H9 (cell line): ENCODE data around the gene RAPGEF6. TPM values are rescaled to one million over a fixed set of nuclear protein-coding genes. Genes with fewer than 3 reads are reported as not detected.
A peak's percentile ranks its signal among the peaks of the same experiment; 100 is the strongest.

Experiments used
- DNase-seq: peaks from one replicate; pipeline ENCODE4 v3.0.0-alpha.2; 2017
- H2AFZ ChIP-seq: one replicate; pipeline ENCODE4 v1.6.1; 2013; ENCODE audit warnings: mild to moderate bottlenecking, low read length, control low read depth, moderate library complexity
- H2AK5ac ChIP-seq: 2 replicates; pipeline ENCODE4 v1.6.1; 2013; ENCODE audit warnings: low read length, control low read depth, mixed read lengths; ENCODE audit not compliant: insufficient read length
- H2BK120ac ChIP-seq: one replicate; pipeline ENCODE4 v1.6.1; 2013; ENCODE audit warnings: low read depth, mild to moderate bottlenecking, low read length, control low read depth, inconsistent platforms; ENCODE audit not compliant: poor library complexity, severe bottlenecking
- H2BK12ac ChIP-seq: 2 replicates; pipeline ENCODE4 v1.6.1; 2013; ENCODE audit warnings: low read length, control low read depth, mixed read lengths, low read depth; ENCODE audit not compliant: insufficient read length
- H2BK15ac ChIP-seq: 2 replicates; pipeline ENCODE4 v1.6.1; 2013; ENCODE audit warnings: low read depth, low read length, control low read depth
- H2BK20ac ChIP-seq: one replicate; pipeline ENCODE4 v1.6.1; 2013; ENCODE audit warnings: low read depth, mild to moderate bottlenecking, low read length, control low read depth, inconsistent platforms; ENCODE audit not compliant: poor library complexity, severe bottlenecking
- H2BK5ac ChIP-seq: 2 replicates; pipeline ENCODE4 v1.6.1; 2013; ENCODE audit warnings: low read length, control low read depth, mixed read lengths; ENCODE audit not compliant: insufficient read length
- H3K14ac ChIP-seq: 2 replicates; pipeline ENCODE4 v1.6.1; 2013; ENCODE audit warnings: low read length, control low read depth; ENCODE audit not compliant: insufficient read depth
- H3K18ac ChIP-seq: 2 replicates; pipeline ENCODE4 v1.6.1; 2013; ENCODE audit warnings: low read depth, mild to moderate bottlenecking, mixed read lengths, low read length, control low read depth; ENCODE audit not compliant: insufficient read length
- H3K23ac ChIP-seq: 2 replicates; pipeline ENCODE4 v1.6.1; 2013; ENCODE audit warnings: low read length, control low read depth, mixed read lengths, low read depth; ENCODE audit not compliant: insufficient read length
- H3K23me2 ChIP-seq: 2 replicates; pipeline ENCODE4 v1.6.1; 2013; ENCODE audit warnings: low read depth, mild to moderate bottlenecking, mixed read lengths, low read length, control low read depth; ENCODE audit not compliant: insufficient read length, poor library complexity, severe bottlenecking
- H3K27ac ChIP-seq: 2 replicates; pipeline ENCODE4 v1.5.1; 2013; ENCODE audit warnings: low read length, control low read depth, mixed read lengths, low read depth; ENCODE audit not compliant: insufficient read length
- H3K27me3 ChIP-seq: 2 replicates; pipeline ENCODE4 v1.6.1; 2013; ENCODE audit warnings: low read length, control low read depth, inconsistent platforms; ENCODE audit not compliant: insufficient read depth
- H3K4ac ChIP-seq: 2 replicates; pipeline ENCODE4 v1.6.1; 2013; ENCODE audit warnings: low read depth, mild to moderate bottlenecking, control low read depth, inconsistent platforms, low read length, moderate library complexity
- H3K4me1 ChIP-seq: 2 replicates; pipeline ENCODE4 v1.6.1; 2013; ENCODE audit warnings: low read length, control low read depth, inconsistent platforms; ENCODE audit not compliant: insufficient read depth
- H3K4me2 ChIP-seq: 2 replicates; pipeline ENCODE4 v1.6.1; 2013; ENCODE audit warnings: low read length, control low read depth, mixed read lengths; ENCODE audit not compliant: insufficient read length, insufficient read depth
- H3K56ac ChIP-seq: 2 replicates; pipeline ENCODE4 v1.6.1; 2013; ENCODE audit warnings: low read depth, mild to moderate bottlenecking, mixed read lengths, low read length, control low read depth; ENCODE audit not compliant: insufficient read length
- H3K79me1 ChIP-seq: 2 replicates; pipeline ENCODE4 v1.6.1; 2013; ENCODE audit warnings: low read depth, mild to moderate bottlenecking, moderate library complexity, low read length, control low read depth, inconsistent platforms; ENCODE audit not compliant: insufficient read depth, poor library complexity, severe bottlenecking
- H3K79me2 ChIP-seq: 2 replicates; pipeline ENCODE4 v1.6.1; 2013; ENCODE audit warnings: low read length, control low read depth, inconsistent platforms; ENCODE audit not compliant: insufficient read depth
- H3K9ac ChIP-seq: 2 replicates; pipeline ENCODE4 v1.6.1; 2013; ENCODE audit warnings: low read length, control low read depth, mixed read lengths; ENCODE audit not compliant: insufficient read length; ENCODE audit errors: extremely low read depth
- H3K9me3 ChIP-seq: one replicate; pipeline ENCODE4 v1.6.1; 2013; ENCODE audit warnings: low read depth, low read length, inconsistent platforms; ENCODE audit not compliant: control insufficient read depth
- H3T11ph ChIP-seq: one replicate; pipeline ENCODE4 v1.6.1; 2013; ENCODE audit warnings: mild to moderate bottlenecking, low read length, control low read depth, inconsistent platforms
- H4K20me1 ChIP-seq: one replicate; pipeline ENCODE4 v1.6.1; 2013; ENCODE audit not compliant: control insufficient read depth, insufficient read length, insufficient read depth
- H4K5ac ChIP-seq: 2 replicates; pipeline ENCODE4 v1.6.1; 2013; ENCODE audit warnings: low read depth, mild to moderate bottlenecking, mixed read lengths, low read length, control low read depth; ENCODE audit not compliant: insufficient read length
- H4K8ac ChIP-seq: replicated peaks from 2 replicates; pipeline ENCODE4 v1.6.1; 2013; ENCODE audit warnings: low read length, control low read depth, mixed read lengths, low read depth; ENCODE audit not compliant: insufficient read length
- H4K91ac ChIP-seq: 2 replicates; pipeline ENCODE4 v1.6.1; 2013; ENCODE audit warnings: low read depth, mild to moderate bottlenecking, moderate library complexity, mixed read lengths, low read length, control low read depth; ENCODE audit not compliant: insufficient read length
- H3K27ac Mint-ChIP-seq, 3 experiments: 2 replicates in 2 of 3; 3 replicates in 1 of 3; pipeline ENCODE4 v1.8.0; 2020 to 2021; ENCODE audit warnings: mixed read lengths in 3 of 3, mild to moderate bottlenecking in 1 of 3, moderate library complexity in 1 of 3
- H3K27me3 Mint-ChIP-seq: 2 replicates; pipeline ENCODE4 v1.8.0; 2021; ENCODE audit warnings: low read depth, mild to moderate bottlenecking, moderate library complexity, mixed read lengths
- H3K36me3 Mint-ChIP-seq, 3 experiments: 2 replicates in 2 of 3; 3 replicates in 1 of 3; pipeline ENCODE4 v1.8.0; 2020 to 2021; ENCODE audit warnings: low read depth in 3 of 3, mixed read lengths in 3 of 3; ENCODE audit not compliant: insufficient read depth in 1 of 3
- H3K4me1 Mint-ChIP-seq, 2 experiments: 2 replicates each; pipeline ENCODE4 v1.8.0; 2020; ENCODE audit warnings: mixed read lengths in 2 of 2
- H3K4me3 Mint-ChIP-seq, 2 experiments: 2 replicates in 1 of 2; 3 replicates in 1 of 2; pipeline ENCODE4 v1.8.0; 2020 to 2021; ENCODE audit warnings: mild to moderate bottlenecking in 2 of 2, mixed read lengths in 2 of 2, moderate library complexity in 1 of 2
- H3K9me3 Mint-ChIP-seq, 2 experiments: 2 replicates in 1 of 2; 3 replicates in 1 of 2; pipeline ENCODE4 v1.8.0; 2020; ENCODE audit warnings: mild to moderate bottlenecking in 2 of 2, mixed read lengths in 2 of 2, moderate library complexity in 1 of 2
- WGBS: extraction: QIAGEN DNeasy Blood & Tissue Kit; methylation state at CpG from one replicate; pipeline ENCODE4 v1.1.7; 2013; ENCODE audit warnings: missing lambda C conversion rate, low lambda C conversion rate, mixed read lengths; ENCODE audit not compliant: insufficient read length; ENCODE audit errors: extremely low coverage; 5-methylcytosine and 5-hydroxymethylcytosine counted together
- total RNA-seq: library from RNA; stranded (reverse); gene quantifications from 2 replicates; pipeline ENCODE4 v1.2.1, GENCODE V29; 2021
- TF ChIP-seq, protein P1 (sequence below): fragments of 200-600 bp; sonication (generic); conservative IDR thresholded peaks from 3 replicates; pipeline ENCODE4 v1.8.0; 2021; ENCODE audit warnings: antibody characterized with exemption, mild to moderate bottlenecking

The RAPGEF6 gene
- total RNA-seq, 1 experiment from 2014 or later: 19.7 TPM

DNA sequence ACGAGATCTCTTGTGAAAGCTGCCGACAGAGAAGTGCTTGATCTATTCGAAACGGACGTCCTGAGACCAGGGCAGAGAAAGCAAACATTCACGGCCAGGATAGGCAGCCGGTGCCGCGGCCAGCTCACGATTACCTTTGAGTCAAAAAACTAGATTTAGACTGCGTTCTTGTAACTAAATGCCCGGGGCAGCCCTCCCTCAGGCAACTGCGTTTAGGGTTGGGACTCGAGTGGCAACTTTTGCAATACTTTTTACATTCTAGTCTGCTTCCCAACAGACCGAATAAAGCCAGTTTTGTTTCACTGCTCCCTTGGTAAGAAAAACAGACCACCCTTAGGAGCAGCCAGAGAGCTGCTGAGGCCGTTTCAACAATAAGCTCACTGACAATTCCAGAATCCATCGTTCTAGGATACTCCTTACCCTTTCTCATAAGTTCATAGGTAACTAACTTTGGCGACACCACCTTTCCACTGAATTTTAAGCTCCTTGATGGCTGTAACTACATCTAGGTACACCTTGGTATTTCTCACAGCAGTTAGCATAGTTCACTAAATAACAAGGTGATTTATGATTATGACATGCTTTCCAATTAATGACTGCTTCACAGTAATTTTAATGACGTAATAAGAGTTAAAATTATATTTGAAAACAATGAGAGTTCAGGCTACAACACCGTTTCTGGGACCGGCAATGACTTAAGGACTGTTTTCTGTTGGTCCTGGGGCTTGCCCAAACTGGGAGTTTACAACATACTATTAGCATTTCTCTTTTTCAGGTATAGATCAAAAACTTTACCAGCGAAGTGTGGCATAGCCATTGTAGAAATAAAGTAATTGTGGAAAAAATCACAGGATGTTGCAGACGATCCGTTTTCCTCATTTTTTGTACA lies 899 bp upstream of the RAPGEF6 start:
- no peaks in the 10 kb centered on the region for H3K27me3 Mint-ChIP-seq
- no peak overlapping the region for H3K56ac ChIP-seq
- no peak for DNase-seq
- no peak overlapping the region for H2BK15ac ChIP-seq
- TF ChIP-seq, protein P1, sequence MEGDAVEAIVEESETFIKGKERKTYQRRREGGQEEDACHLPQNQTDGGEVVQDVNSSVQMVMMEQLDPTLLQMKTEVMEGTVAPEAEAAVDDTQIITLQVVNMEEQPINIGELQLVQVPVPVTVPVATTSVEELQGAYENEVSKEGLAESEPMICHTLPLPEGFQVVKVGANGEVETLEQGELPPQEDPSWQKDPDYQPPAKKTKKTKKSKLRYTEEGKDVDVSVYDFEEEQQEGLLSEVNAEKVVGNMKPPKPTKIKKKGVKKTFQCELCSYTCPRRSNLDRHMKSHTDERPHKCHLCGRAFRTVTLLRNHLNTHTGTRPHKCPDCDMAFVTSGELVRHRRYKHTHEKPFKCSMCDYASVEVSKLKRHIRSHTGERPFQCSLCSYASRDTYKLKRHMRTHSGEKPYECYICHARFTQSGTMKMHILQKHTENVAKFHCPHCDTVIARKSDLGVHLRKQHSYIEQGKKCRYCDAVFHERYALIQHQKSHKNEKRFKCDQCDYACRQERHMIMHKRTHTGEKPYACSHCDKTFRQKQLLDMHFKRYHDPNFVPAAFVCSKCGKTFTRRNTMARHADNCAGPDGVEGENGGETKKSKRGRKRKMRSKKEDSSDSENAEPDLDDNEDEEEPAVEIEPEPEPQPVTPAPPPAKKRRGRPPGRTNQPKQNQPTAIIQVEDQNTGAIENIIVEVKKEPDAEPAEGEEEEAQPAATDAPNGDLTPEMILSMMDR: no peak
- no peak overlapping the region for H2BK5ac ChIP-seq
- no peak overlapping the region for H2BK20ac ChIP-seq
- peak overlapping the region; percentile 51 for H3K4me2 ChIP-seq
- H3K27ac ChIP-seq: peak overlapping the region; percentile 86
- H3K14ac ChIP-seq: peak overlapping the region; percentile 41; the same call in 1 of the 2 replicates
- H3K18ac ChIP-seq: no peak overlapping the region
- 0 out of 2 replicates have a peak, but pooled peaks cover 2% of the 10 kb centered on the region for H3K4me1 ChIP-seq
- peak overlapping the region; percentile 90 to 93 for H3K4me3 Mint-ChIP-seq
- H3T11ph ChIP-seq: no peak overlapping the region
- no peak overlapping the region for H4K91ac ChIP-seq
- H3K79me2 ChIP-seq: peaks cover 15% of the 10 kb centered on the region; the same call in 1 of the 2 replicates
- H3K23me2 ChIP-seq: peaks cover 3% of the 10 kb centered on the region
- H4K20me1 ChIP-seq: no peaks in the 10 kb centered on the region
- no peaks in the 10 kb centered on the region for H3K9me3 Mint-ChIP-seq
- H2AFZ ChIP-seq: no peak overlapping the region
- H2BK12ac ChIP-seq: no peak overlapping the region
- H3K79me1 ChIP-seq: no peaks in the 10 kb centered on the region
- no peak overlapping the region for H2AK5ac ChIP-seq
- no CpG with 5 or more reads among the region's 24 CpGs for WGBS
- H2BK120ac ChIP-seq: no peak overlapping the region
- H4K5ac ChIP-seq: no peak overlapping the region
- H4K8ac ChIP-seq: no peak overlapping the region
- no peaks in the 10 kb centered on the region for H3K36me3 Mint-ChIP-seq
- H3K27me3 ChIP-seq: no peaks in the 10 kb centered on the region
- H3K4me1 Mint-ChIP-seq: peaks cover 16 to 22% of the 10 kb centered on the region in 2 experiments
- H3K9ac ChIP-seq: peak overlapping the region; percentile 71
- H3K27ac Mint-ChIP-seq: peak overlapping the region; percentile 98 to 100 (median 99)
- H3K4ac ChIP-seq: no peak overlapping the region
- no peaks in the 10 kb centered on the region for H3K9me3 ChIP-seq
- H3K23ac ChIP-seq: no peak overlapping the region
